Measurements from ENCODE around the gene TSACC.
A peak's percentile ranks its signal among the peaks of the same experiment; 100 is the strongest.
"Not testable (repeated sequence)": the region's sequence is repeated elsewhere in the genome, so short reads cannot be mapped to it uniquely, and the experiment has no call there.

Gene TSACC

DNA sequence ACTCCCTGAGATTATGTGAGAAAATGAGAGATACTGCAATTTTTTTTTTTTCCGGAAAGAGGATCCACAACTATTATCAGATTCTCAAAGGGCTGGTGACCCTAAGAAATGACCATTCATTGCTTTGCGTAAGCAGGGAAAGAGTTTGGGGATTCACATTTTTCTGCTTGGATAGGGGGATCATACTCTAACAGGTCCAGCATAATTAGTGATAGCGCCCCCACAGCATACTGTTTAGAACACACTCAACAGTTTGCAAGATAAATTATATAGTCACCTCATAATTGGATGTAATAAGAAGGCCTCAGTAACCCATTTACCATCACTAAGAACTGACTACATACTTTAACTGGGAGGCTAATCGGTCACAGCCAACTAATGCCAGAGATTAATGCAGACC lies 2.1 kb upstream of the TSACC start:
- TF ChIP-seq POLR2A (IDR thresholded peaks at IDR 0.05; ENCODE audit: low read depth, low read length), result no peak
- DNase-seq (ENCODE audit: insufficient read length, low spot score) (no peak), FAIRE-seq (no peak)

GRCh38 chr1:156337052-156337887 lies 1.1 kb upstream of the TSACC start:
- DNase-seq (ENCODE audit: insufficient read length, low spot score) (no peak), FAIRE-seq (no peak)
- TF ChIP-seq POLR2A (IDR thresholded peaks at IDR 0.05; ENCODE audit: low read depth, low read length), result no peak

DNA sequence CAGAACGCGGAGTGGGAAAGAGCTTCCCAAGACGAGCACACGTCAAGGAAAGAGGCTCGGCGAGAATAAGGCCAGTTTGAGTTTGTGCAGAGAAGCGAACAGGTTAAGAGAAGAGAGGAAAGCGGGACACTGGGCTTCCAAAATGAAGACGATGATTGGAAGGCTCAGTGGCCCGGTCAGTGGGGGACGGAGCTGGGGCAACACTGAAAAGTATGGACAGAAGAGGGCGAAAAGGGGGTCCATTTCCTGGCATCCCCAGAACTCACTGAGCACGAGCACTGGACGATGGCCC lies 492 bp upstream of the TSACC start:
- no peak for DNase-seq (ENCODE audit: insufficient read length, low spot score)
- FAIRE-seq, result no peak
- TF ChIP-seq POLR2A (IDR thresholded peaks at IDR 0.05; ENCODE audit: low read depth, low read length), result no peak

DNA sequence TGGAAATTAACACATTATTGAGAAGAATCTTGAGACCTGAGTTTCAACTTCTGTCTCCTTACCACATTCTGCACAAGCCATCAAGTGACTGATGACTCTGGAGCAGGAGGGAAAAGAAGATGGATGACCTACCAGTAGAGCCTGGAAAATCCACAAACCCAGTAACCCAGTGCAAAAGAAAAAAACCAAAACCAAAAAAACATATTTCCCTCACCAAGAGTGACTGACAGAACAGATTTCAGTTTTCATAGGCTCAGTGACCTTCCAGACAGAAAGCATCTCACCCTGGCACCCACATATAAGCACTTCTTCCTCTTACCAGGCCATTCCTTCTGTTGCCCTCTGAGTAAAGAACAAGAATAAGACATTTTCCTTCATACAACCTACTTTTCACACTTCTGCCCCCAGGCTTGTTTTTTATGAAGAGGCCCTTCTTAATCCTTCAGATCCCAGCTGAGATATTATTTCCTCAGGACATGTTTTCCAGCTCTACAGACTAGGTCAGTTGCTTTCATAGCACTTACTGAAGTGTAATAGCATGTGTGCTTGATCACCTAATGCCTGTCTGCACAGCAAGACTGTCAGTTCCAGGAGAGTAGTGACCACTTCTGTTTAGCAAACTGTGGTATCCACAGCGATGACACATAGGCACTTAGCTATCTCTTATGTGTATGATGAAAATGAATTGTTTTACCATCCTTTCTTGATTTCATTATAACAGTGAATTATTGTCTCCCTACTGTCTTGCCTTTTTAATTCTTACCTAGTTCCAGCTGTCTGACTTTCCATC lies 4.0 kb downstream of the TSACC start:
- no peak for FAIRE-seq
- no peak for TF ChIP-seq POLR2A (IDR thresholded peaks at IDR 0.05; ENCODE audit: low read depth, low read length)
- DNase-seq (ENCODE audit: insufficient read length, low spot score), result no peak

- DNase-seq (ENCODE audit: insufficient read length, low spot score), result no peak
- no peak for TF ChIP-seq POLR2A (IDR thresholded peaks at IDR 0.05; ENCODE audit: low read depth, low read length)
- FAIRE-seq, result no peak
These were observed 6.1 kb downstream of the TSACC start for GRCh38 chr1:156344409-156344808.

DNA sequence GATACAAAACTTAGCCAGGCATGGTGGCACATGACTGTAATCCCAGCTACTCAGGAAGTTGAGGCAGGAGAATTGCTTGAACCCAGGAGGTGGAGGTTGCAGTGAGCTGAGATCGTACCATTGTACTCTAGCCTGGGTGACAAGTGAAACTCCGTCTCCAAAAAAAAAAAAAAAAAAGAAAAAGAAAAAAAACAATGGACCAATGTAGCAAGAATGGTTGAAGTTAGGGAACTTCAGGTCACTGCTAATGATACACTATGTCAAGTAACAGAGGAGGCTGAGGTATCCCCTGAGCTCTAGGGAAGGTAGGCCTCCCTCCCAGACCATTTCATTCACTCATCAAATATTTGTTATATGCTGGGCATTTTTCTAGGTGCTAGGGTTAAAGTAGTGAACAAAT lies 7.7 kb downstream of the TSACC start:
- FAIRE-seq; DNase-seq (ENCODE audit: insufficient read length, low spot score): not testable (repeated sequence)

DNA sequence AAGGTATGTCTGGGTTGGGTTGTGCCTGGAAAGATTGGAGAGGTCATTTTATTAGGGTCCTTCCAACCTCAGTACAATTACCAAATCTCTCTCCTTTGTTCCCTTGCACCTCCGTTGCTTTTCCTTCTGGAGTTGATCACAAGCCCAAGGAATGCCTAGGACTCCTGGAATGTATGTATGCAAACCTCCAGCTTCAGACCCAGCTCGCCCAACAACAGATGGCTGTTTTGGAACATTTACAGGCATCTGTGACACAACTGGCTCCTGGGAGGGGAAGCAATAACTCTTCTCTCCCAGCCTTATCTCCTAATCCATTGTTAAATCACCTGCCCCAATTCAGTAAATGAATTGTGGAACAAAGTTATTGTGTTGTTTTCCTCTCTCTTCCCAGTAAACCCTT lies 8.3 kb downstream of the TSACC start:
- FAIRE-seq, result no peak
- DNase-seq (ENCODE audit: insufficient read length, low spot score), result no peak
- no peak for TF ChIP-seq POLR2A (IDR thresholded peaks at IDR 0.05; ENCODE audit: low read depth, low read length)

GRCh38 chr1:156347331-156347730 lies 9.0 kb downstream of the TSACC start:
- TF ChIP-seq POLR2A (IDR thresholded peaks at IDR 0.05; ENCODE audit: low read depth, low read length), result no peak
- DNase-seq (ENCODE audit: insufficient read length, low spot score) (no peak), FAIRE-seq (no peak)

- FAIRE-seq; DNase-seq (ENCODE audit: insufficient read length, low spot score): not testable (repeated sequence)
These were observed 14.2 kb downstream of the TSACC start for GRCh38 chr1:156352481-156352880.

DNA sequence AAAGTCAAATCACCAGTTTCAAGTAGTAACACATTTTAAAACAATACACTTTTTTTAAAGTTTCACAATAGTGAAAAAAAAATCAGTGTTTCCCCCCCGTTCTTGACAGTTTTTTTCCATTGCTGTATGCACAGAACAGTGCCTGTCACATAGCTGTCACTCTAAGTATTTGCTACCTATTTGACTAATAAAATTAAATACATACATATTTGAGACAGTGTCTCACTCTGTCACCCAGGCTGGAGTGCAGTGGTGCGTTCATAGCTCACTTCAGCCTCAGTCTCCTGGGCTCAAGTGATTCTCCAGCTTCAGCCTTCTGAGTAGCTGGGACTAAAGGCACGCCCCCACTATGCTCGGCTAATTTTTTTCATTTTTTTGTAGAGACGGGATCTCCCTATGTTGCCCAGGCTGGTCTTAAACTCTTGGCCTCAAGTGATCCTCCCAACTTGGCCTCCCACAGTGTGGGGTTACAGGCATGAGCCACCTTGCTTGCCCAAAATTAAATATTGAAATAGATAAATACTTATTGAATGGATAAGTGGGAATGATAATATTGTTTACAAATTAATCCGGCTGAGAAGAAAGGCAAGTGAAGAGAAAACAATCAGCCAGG lies 18.0 kb downstream of the TSACC start:
- DNase-seq (ENCODE audit: insufficient read length, low spot score), result no peak
- no peak for TF ChIP-seq POLR2A (IDR thresholded peaks at IDR 0.05; ENCODE audit: low read depth, low read length)
- FAIRE-seq, result no peak

- FAIRE-seq (no peak), DNase-seq (ENCODE audit: insufficient read length, low spot score) (peak; percentile 50)
- TF ChIP-seq POLR2A (IDR thresholded peaks at IDR 0.05; ENCODE audit: low read depth, low read length), result no peak
These were observed 18.7 kb downstream of the TSACC start for GRCh38 chr1:156356875-156357534.

- FAIRE-seq, result no peak
- no peak for TF ChIP-seq POLR2A (IDR thresholded peaks at IDR 0.05; ENCODE audit: low read depth, low read length)
These were observed 19.7 kb downstream of the TSACC start for GRCh38 chr1:156357977-156358376.

DNA sequence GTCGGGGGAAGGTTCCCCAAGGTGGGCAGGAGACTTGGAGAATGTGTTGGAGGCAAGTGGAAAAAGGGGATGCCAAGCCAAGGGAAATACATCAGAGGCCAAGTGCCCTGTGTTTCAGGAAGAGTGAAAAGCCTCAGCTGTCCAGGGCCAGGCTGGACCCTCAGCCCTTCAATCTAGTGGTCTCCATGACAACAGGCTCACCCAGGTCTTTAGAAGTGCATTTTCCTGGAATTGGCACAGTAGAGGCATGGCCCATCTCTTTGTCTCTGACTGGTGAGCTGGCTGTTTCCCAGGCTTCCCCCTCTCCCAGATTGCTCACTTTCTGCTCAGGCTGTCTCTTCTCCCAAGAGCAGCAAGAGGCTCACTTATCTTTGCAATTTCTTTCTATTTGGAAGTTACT lies 20.3 kb downstream of the TSACC start:
- DNase-seq (ENCODE audit: insufficient read length, low spot score) (no peak), FAIRE-seq (no peak)
- no peak for TF ChIP-seq POLR2A (IDR thresholded peaks at IDR 0.05; ENCODE audit: low read depth, low read length)

More at GRCh38 chr1:156357977-156358376, 19.7 kb downstream of the TSACC start:
- no peak for DNase-seq (ENCODE audit: insufficient read length, low spot score)

- FAIRE-seq, result no peak
- no peak for DNase-seq (ENCODE audit: insufficient read length, low spot score)
- TF ChIP-seq POLR2A (IDR thresholded peaks at IDR 0.05; ENCODE audit: low read depth, low read length), result no peak
These were observed 20.9 kb downstream of the TSACC start for GRCh38 chr1:156359249-156359648.

All from H54 (cell line).